GM23338 (cell line): ENCODE measurements around the gene UBE2F. TPM values are rescaled to one million over a fixed set of nuclear protein-coding genes. Genes with fewer than 3 reads are reported as not detected.

ENCODE experiments used
- ATAC-seq: fragments of 200-7000 bp; cut with Tn5 transposase; 3 replicates; pipeline ENCODE4 v1.9.1; 2020
- DNase-seq: peaks from one replicate; pipeline ENCODE4 v3.0.0-alpha.2; 2015; ENCODE audit warnings: low spot score
- H2AFZ ChIP-seq: fragments of 200-600 bp; sonication (generic); 2 replicates; pipeline ENCODE4 v1.8.0; 2016; ENCODE audit warnings: antibody characterized with exemption, mild to moderate bottlenecking, moderate library complexity
- H3F3A ChIP-seq: fragments of 200-600 bp; sonication (generic); replicated peaks from 2 replicates; pipeline ENCODE4 v1.8.0; 2017; ENCODE audit warnings: antibody characterized with exemption, mixed run types, low read depth
- H3K27ac ChIP-seq: fragments of 200-600 bp; sonication (generic); 2 replicates; pipeline ENCODE4 v1.6.1; 2016; ENCODE audit warnings: low read depth
- H3K27me3 ChIP-seq: fragments of 200-600 bp; sonication (generic); 2 replicates; pipeline ENCODE4 v1.8.0; 2016; ENCODE audit warnings: mild to moderate bottlenecking, mixed run types, moderate library complexity; ENCODE audit not compliant: insufficient read depth
- H3K36me3 ChIP-seq: fragments of 200-600 bp; sonication (generic); 2 replicates; pipeline ENCODE4 v1.8.0; 2016; ENCODE audit warnings: mild to moderate bottlenecking; ENCODE audit not compliant: insufficient read depth
- H3K4me1 ChIP-seq: fragments of 200-600 bp; sonication (generic); 2 replicates; pipeline ENCODE4 v1.8.0; 2016; ENCODE audit warnings: mild to moderate bottlenecking, moderate library complexity; ENCODE audit not compliant: insufficient read depth
- H3K4me2 ChIP-seq: fragments of 200-600 bp; sonication (generic); 2 replicates; pipeline ENCODE4 v1.7.1; 2017; ENCODE audit warnings: mixed run types
- H3K4me3 ChIP-seq: fragments of 200-600 bp; sonication (generic); 2 replicates; pipeline ENCODE4 v1.6.1; 2016; ENCODE audit warnings: mixed run types
- H3K79me2 ChIP-seq: fragments of 200-600 bp; sonication (generic); replicated peaks from 2 replicates; pipeline ENCODE4 v1.8.0; 2017; ENCODE audit warnings: mild to moderate bottlenecking; ENCODE audit not compliant: insufficient read depth
- H3K9me2 ChIP-seq: fragments of 200-600 bp; sonication (generic); 2 replicates; pipeline ENCODE4 v1.8.0; 2017; ENCODE audit not compliant: insufficient read depth
- H4K20me1 ChIP-seq: fragments of 200-600 bp; sonication (generic); replicated peaks from 2 replicates; pipeline ENCODE4 v1.8.0; 2017; ENCODE audit warnings: mild to moderate bottlenecking; ENCODE audit not compliant: insufficient read depth
- H3K27ac Mint-ChIP-seq: 2 replicates; pipeline ENCODE4 v1.8.0; 2020; ENCODE audit warnings: inconsistent platforms, mild to moderate bottlenecking, moderate library complexity, mixed read lengths
- H3K27me3 Mint-ChIP-seq: 3 replicates; pipeline ENCODE4 v1.8.0; 2022; ENCODE audit warnings: low read depth, mild to moderate bottlenecking, moderate library complexity, mixed read lengths, inconsistent platforms; ENCODE audit not compliant: insufficient read depth, poor library complexity
- H3K36me3 Mint-ChIP-seq: 3 replicates; pipeline ENCODE4 v1.8.0; 2021; ENCODE audit warnings: low read depth, mild to moderate bottlenecking, inconsistent platforms, moderate library complexity, mixed read lengths
- H3K4me1 Mint-ChIP-seq: 3 replicates; pipeline ENCODE4 v1.8.0; 2020; ENCODE audit warnings: mild to moderate bottlenecking, inconsistent platforms, mixed read lengths
- H3K4me3 Mint-ChIP-seq: 3 replicates; pipeline ENCODE4 v1.8.0; 2021; ENCODE audit warnings: moderate library complexity, mild to moderate bottlenecking, inconsistent platforms, mixed read lengths
- H3K9me3 Mint-ChIP-seq: 3 replicates; pipeline ENCODE4 v1.8.0; 2020; ENCODE audit warnings: moderate library complexity, mild to moderate bottlenecking, inconsistent platforms, mixed read lengths
- CREB1 ChIP-seq: fragments of 250-450 bp; sonication (Bioruptor Pico); IDR thresholded peaks from 2 replicates; pipeline ENCODE4 v1.5.0; 2020; ENCODE audit warnings: low read depth, mild to moderate bottlenecking, moderate library complexity
- EZH2 ChIP-seq: fragments of 200-600 bp; sonication (generic); IDR thresholded peaks from one replicate; pipeline ENCODE4 v1.8.0; 2017; ENCODE audit warnings: antibody characterized with exemption, mild to moderate bottlenecking, low read depth; ENCODE audit not compliant: unreplicated experiment
- JUNB ChIP-seq: IDR thresholded peaks from one replicate; pipeline ENCODE4 v1.6.1; 2016; ENCODE audit warnings: antibody characterized with exemption; ENCODE audit not compliant: unreplicated experiment
- NANOG ChIP-seq: IDR thresholded peaks from 2 replicates; pipeline ENCODE4 v1.6.1; 2016; ENCODE audit warnings: antibody characterized with exemption, borderline replicate concordance
- POLR2AphosphoS5 ChIP-seq: IDR thresholded peaks from 2 replicates; pipeline ENCODE4 v1.6.1; 2016; ENCODE audit warnings: antibody characterized with exemption, low read depth
- REST ChIP-seq: IDR thresholded peaks from one replicate; pipeline ENCODE4 v1.6.1; 2018; ENCODE audit warnings: antibody characterized with exemption; ENCODE audit not compliant: unreplicated experiment
- STAT1 ChIP-seq: IDR thresholded peaks from one replicate; pipeline ENCODE4 v1.6.1; 2016; ENCODE audit warnings: antibody characterized with exemption; ENCODE audit not compliant: unreplicated experiment
- ZNF114 ChIP-seq: fragments of 250-450 bp; sonication (Bioruptor Pico); IDR thresholded peaks from 2 replicates; pipeline ENCODE4 v1.5.0; 2020; ENCODE audit warnings: mild to moderate bottlenecking, moderate library complexity
- ZNF331 ChIP-seq: fragments of 250-450 bp; sonication (Bioruptor Pico); IDR thresholded peaks from 2 replicates; pipeline ENCODE4 v1.5.0; 2020; ENCODE audit warnings: low read depth, mild to moderate bottlenecking, moderate library complexity
- polyA plus RNA-seq: library from polyadenylated mRNA; unstranded; fragments of >200 nt; fragmentation: Nextera tagmentation; extraction: Ambion mirVana; gene quantifications from 2 replicates; pipeline ENCODE4 v1.2.1, GENCODE V29; 2016
- total RNA-seq: library from RNA; depleted of rRNA; stranded (reverse); fragments of >200 nt; shearing (Covaris generic); gene quantifications from 2 replicates; pipeline ENCODE4 v1.2.3, GENCODE V29; 2014
- TF ChIP-seq, protein P1 (sequence below), 2 experiments: fragments of 200-600 bp in 1 of 2; sonication (generic) in 1 of 2; conservative IDR thresholded peaks; 2 replicates each; pipeline versions ENCODE4 v1.5.1 to v1.6.1; 2016 to 2017; ENCODE audit warnings: antibody characterized with exemption in 2 of 2, low read depth in 2 of 2, mild to moderate bottlenecking in 2 of 2, moderate library complexity in 1 of 2
- TF ChIP-seq, protein P2 (sequence below): IDR thresholded peaks from 2 replicates; pipeline ENCODE4 v1.6.1; 2016; ENCODE audit warnings: antibody characterized with exemption

The UBE2F gene
- total and polyA plus RNA-seq, 2 experiments from 2014 or later, result 98.2 to 106 TPM

- H3K27ac ChIP-seq, result no peak overlapping the region
- no peak overlapping the region for H3K4me3 Mint-ChIP-seq
- H3K27me3 ChIP-seq, result no peaks in the 10 kb centered on the region
- H2AFZ ChIP-seq, result no peak overlapping the region
- peaks cover 32% of the 10 kb centered on the region; the same call in 2 of the 3 replicates for H3K36me3 Mint-ChIP-seq
- peaks cover 12% of the 10 kb centered on the region; the same call in 2 of the 3 replicates for H3K9me3 Mint-ChIP-seq
- H3K4me1 ChIP-seq, result no peaks in the 10 kb centered on the region
- ATAC-seq (no peak), DNase-seq (peak; percentile 29)
- H3K27ac Mint-ChIP-seq, result no peak overlapping the region
- H3K4me3 ChIP-seq, result no peak overlapping the region
- H3K9me2 ChIP-seq, result no peaks in the 10 kb centered on the region
- no peaks in the 10 kb centered on the region for H3F3A ChIP-seq
- H3K36me3 ChIP-seq, result no peaks in the 10 kb centered on the region; the same call in 1 of the 2 replicates
- TF ChIP-seq, protein P1, sequence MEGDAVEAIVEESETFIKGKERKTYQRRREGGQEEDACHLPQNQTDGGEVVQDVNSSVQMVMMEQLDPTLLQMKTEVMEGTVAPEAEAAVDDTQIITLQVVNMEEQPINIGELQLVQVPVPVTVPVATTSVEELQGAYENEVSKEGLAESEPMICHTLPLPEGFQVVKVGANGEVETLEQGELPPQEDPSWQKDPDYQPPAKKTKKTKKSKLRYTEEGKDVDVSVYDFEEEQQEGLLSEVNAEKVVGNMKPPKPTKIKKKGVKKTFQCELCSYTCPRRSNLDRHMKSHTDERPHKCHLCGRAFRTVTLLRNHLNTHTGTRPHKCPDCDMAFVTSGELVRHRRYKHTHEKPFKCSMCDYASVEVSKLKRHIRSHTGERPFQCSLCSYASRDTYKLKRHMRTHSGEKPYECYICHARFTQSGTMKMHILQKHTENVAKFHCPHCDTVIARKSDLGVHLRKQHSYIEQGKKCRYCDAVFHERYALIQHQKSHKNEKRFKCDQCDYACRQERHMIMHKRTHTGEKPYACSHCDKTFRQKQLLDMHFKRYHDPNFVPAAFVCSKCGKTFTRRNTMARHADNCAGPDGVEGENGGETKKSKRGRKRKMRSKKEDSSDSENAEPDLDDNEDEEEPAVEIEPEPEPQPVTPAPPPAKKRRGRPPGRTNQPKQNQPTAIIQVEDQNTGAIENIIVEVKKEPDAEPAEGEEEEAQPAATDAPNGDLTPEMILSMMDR (conservative IDR thresholded peaks at IDR 0.05; ENCODE audit: low read depth in 2 of 2), result peak in 1 of 2 experiments; percentile 30; a peak in 3 of 4 replicates
- TF ChIP-seq POLR2AphosphoS5 (no peak), JUNB (no peak)
- peaks cover 8% of the 10 kb centered on the region for H4K20me1 ChIP-seq
- no peak overlapping the region for H3K4me2 ChIP-seq
- H3K4me1 Mint-ChIP-seq, result peaks cover 13% of the 10 kb centered on the region
- H3K27me3 Mint-ChIP-seq, result peaks cover 6% of the 10 kb centered on the region
- H3K79me2 ChIP-seq, result peaks cover 59% of the 10 kb centered on the region
Measured at GRCh38 chr2:237987268-237987667, 20.5 kb downstream of the UBE2F start.

DNA sequence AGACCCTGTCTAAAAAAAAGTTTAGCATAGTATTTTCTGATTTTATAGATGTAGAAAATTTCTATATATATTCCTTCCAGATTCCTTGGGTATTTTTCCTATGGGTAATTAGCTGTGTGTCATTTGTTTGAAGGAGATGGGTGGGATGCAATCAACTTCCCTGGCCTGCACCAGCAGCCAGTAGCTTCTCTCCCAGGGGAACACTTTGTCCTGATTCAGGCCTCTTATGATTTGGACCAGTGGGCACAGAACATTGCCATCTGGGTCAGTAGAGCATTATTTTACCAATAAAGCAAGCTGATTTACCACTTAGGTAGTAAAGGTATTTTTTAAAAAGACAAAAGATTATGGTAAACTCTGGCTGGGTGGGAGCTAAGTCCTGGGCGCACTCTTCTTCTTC, 26.9 kb downstream of the UBE2F start:
- H3K4me3 Mint-ChIP-seq, result no peak overlapping the region
- no peaks in the 10 kb centered on the region for H3K4me1 Mint-ChIP-seq
- H4K20me1 ChIP-seq, result no peaks in the 10 kb centered on the region
- no peak overlapping the region for H3K4me3 ChIP-seq
- no peaks in the 10 kb centered on the region for H3K79me2 ChIP-seq
- no peak overlapping the region; the same call in 1 of the 2 replicates for H3K27ac Mint-ChIP-seq
- ATAC-seq (no peak), DNase-seq (no peak)
- no peaks in the 10 kb centered on the region for H3K4me1 ChIP-seq
- no peaks in the 10 kb centered on the region; the same call in 1 of the 2 replicates for H3K36me3 ChIP-seq
- no peak overlapping the region for H3K4me2 ChIP-seq
- no peaks in the 10 kb centered on the region for H3F3A ChIP-seq
- H3K27me3 ChIP-seq, result no peaks in the 10 kb centered on the region
- no peaks in the 10 kb centered on the region for H3K9me2 ChIP-seq
- peaks cover 3% of the 10 kb centered on the region for H3K27me3 Mint-ChIP-seq
- no peaks in the 10 kb centered on the region for H3K9me3 Mint-ChIP-seq
- no peak overlapping the region for H3K27ac ChIP-seq
- H2AFZ ChIP-seq, result no peak overlapping the region
- peaks cover 18% of the 10 kb centered on the region for H3K36me3 Mint-ChIP-seq
- TF ChIP-seq STAT1 (no peak), CREB1 (CRISPR knock-in tag) (no peak), ZNF114 (CRISPR knock-in tag) (no peak), REST (no peak), JUNB (no peak), POLR2AphosphoS5 (no peak), NANOG (no peak), EZH2 (no peak), ZNF331 (CRISPR knock-in tag) (no peak)
- TF ChIP-seq, protein P2, sequence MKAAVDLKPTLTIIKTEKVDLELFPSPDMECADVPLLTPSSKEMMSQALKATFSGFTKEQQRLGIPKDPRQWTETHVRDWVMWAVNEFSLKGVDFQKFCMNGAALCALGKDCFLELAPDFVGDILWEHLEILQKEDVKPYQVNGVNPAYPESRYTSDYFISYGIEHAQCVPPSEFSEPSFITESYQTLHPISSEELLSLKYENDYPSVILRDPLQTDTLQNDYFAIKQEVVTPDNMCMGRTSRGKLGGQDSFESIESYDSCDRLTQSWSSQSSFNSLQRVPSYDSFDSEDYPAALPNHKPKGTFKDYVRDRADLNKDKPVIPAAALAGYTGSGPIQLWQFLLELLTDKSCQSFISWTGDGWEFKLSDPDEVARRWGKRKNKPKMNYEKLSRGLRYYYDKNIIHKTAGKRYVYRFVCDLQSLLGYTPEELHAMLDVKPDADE, result no peak
- TF ChIP-seq, protein P1 (conservative IDR thresholded peaks at IDR 0.05; ENCODE audit: low read depth in 2 of 2), result no peak
